Measurements from ENCODE around the gene LAMA3.

DNA sequence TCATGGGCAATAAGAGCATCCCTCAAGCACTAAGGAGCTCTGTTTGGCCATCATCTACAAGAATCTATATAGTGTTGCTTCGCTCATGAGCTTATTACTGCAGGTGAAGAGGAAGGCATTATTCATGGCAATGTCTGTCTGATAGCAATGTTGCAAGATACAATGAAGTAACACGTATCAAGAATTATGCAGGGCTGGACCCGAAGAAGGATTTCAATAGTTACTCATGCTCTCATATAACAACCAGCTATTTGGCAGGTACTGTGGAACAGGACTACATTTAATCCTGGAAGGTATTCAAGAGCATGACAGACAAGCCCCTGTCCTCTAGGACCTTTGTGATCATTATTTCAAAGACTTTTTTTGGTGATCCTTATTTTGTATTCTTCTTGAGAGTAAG, 109.6 kb downstream of the LAMA3 start:
- TF ChIP-seq SUZ12 (IDR thresholded peaks at IDR 0.05; ENCODE audit: extremely low read depth, insufficient read depth, insufficient read length) (no peak), ZNF274 (IDR thresholded peaks at IDR 0.05; ENCODE audit: low read depth, low read length) (no peak)
